ENCODE measurements around the gene SERPINB10.

SERPINB10 gene

GRCh38 chr18:63947051-63947790 is 39.5 kb downstream of the SERPINB10 start:
- DNase-seq (ENCODE audit: low read depth in 2 of 2): no peak

- peak; percentile 39 to 54 for DNase-seq (ENCODE audit: low read depth in 2 of 2)
Measured at GRCh38 chr18:63949068-63949737, 41.4 kb downstream of the SERPINB10 start, which contains the start of gene HMSD. HMSD (plus strand) TSS chr18:63949301; CDS start chr18:63953456, 4,155 bp downstream.

GRCh38 chr18:63951302-63951705 is 43.5 kb downstream of the SERPINB10 start:
- DNase-seq (ENCODE audit: low read depth in 2 of 2): no peak

- no peak for DNase-seq (ENCODE audit: low read depth in 2 of 2)
Measured at GRCh38 chr18:63953811-63954210, 46.1 kb downstream of the SERPINB10 start.

- no peak for DNase-seq (ENCODE audit: low read depth in 2 of 2)
Measured at GRCh38 chr18:63956755-63957154, 49.0 kb downstream of the SERPINB10 start.

GRCh38 chr18:63960891-63961290 is 53.1 kb downstream of the SERPINB10 start:
- no peak for DNase-seq (ENCODE audit: low read depth in 2 of 2)

GRCh38 chr18:63961435-63961980 is 53.8 kb downstream of the SERPINB10 start:
- DNase-seq (ENCODE audit: low read depth in 2 of 2): no peak

- DNase-seq (ENCODE audit: low read depth in 2 of 2): no peak
Measured at GRCh38 chr18:63962137-63962536, 54.4 kb downstream of the SERPINB10 start.

- peak in 1 of 2 donors; percentile 22 for DNase-seq (ENCODE audit: low read depth in 2 of 2)
Measured at GRCh38 chr18:63963615-63964256, 56.0 kb downstream of the SERPINB10 start.

- no peak for DNase-seq (ENCODE audit: low read depth in 2 of 2)
Measured at GRCh38 chr18:63964908-63965307, 57.1 kb downstream of the SERPINB10 start.

- DNase-seq (ENCODE audit: low read depth in 2 of 2): no peak
Measured at GRCh38 chr18:63965716-63966330, 58.1 kb downstream of the SERPINB10 start.

GRCh38 chr18:63969942-63970808 is 62.4 kb downstream of the SERPINB10 start, which contains the start of gene SERPINB8:
SERPINB8 (plus strand) TSS chr18:63970081; CDS start chr18:63978309, 8,228 bp downstream.
- DNase-seq (ENCODE audit: low read depth in 2 of 2): peak; percentile 66 to 75

- no peak for DNase-seq (ENCODE audit: low read depth in 2 of 2)
Measured at GRCh38 chr18:63970809-63971205, 63.0 kb downstream of the SERPINB10 start.

- no peak for DNase-seq (ENCODE audit: low read depth in 2 of 2)
Measured at GRCh38 chr18:63971320-63972001, 63.7 kb downstream of the SERPINB10 start.

GRCh38 chr18:63972002-63972376 is 64.2 kb downstream of the SERPINB10 start:
- DNase-seq (ENCODE audit: low read depth in 2 of 2): no peak

- DNase-seq (ENCODE audit: low read depth in 2 of 2): no peak
Measured at GRCh38 chr18:63974991-63975390, 67.2 kb downstream of the SERPINB10 start.

- no peak for DNase-seq (ENCODE audit: low read depth in 2 of 2)
Measured at GRCh38 chr18:63975628-63976027, 67.9 kb downstream of the SERPINB10 start.

- no peak for DNase-seq (ENCODE audit: low read depth in 2 of 2)
Measured at GRCh38 chr18:63977040-63977439, 69.3 kb downstream of the SERPINB10 start.

- DNase-seq (ENCODE audit: low read depth in 2 of 2): peak in 1 of 2 donors; percentile 18
Measured at GRCh38 chr18:63979409-63979920, 71.7 kb downstream of the SERPINB10 start.

- no peak for DNase-seq (ENCODE audit: low read depth in 2 of 2)
Measured at GRCh38 chr18:63980027-63980426, 72.3 kb downstream of the SERPINB10 start.
